Keratinocyte (primary cell): Measurements from ENCODE around the gene DPH5. TPM values are rescaled to one million over a fixed set of nuclear protein-coding genes. Genes with fewer than 3 reads are reported as not detected.

Experiments used
- DNase-seq: peaks from one replicate; pipeline ENCODE4 v3.0.0-alpha.2; 2011; ENCODE audit warnings: low read depth, missing footprints, low spot score
- FAIRE-seq: peaks from 2 replicates; lab custom pipeline; 2011; peaks lifted over from hg19 to GRCh38; lab: Jason Lieb, UNC
- H2AFZ ChIP-seq: 2 replicates; pipeline ENCODE4 v1.6.0; 2012; ENCODE audit warnings: low read length, control low read depth, inconsistent platforms; ENCODE audit not compliant: control insufficient read depth
- H3K27ac ChIP-seq: 2 replicates; pipeline ENCODE4 v1.5.1; 2011; ENCODE audit warnings: low read length; ENCODE audit not compliant: control insufficient read depth, insufficient read depth
- H3K27me3 ChIP-seq: 3 replicates; pipeline ENCODE4 v1.6.0; 2011; ENCODE audit warnings: low read length; ENCODE audit not compliant: control insufficient read depth, insufficient read depth; ENCODE audit errors: extremely low read depth
- H3K36me3 ChIP-seq, 2 experiments: 2 replicates in 1 of 2; 3 replicates in 1 of 2; pipeline ENCODE4 v1.5.1; 2011; ENCODE audit warnings: low read length in 2 of 2, mild to moderate bottlenecking in 1 of 2; ENCODE audit not compliant: control insufficient read depth in 2 of 2, insufficient read depth in 2 of 2; ENCODE audit errors: extremely low read depth in 1 of 2
- H3K4me1 ChIP-seq: 3 replicates; pipeline ENCODE4 v1.5.1; 2011; ENCODE audit warnings: low read length; ENCODE audit not compliant: control insufficient read depth, insufficient read depth; ENCODE audit errors: extremely low read depth
- H3K4me2 ChIP-seq: 3 replicates; pipeline ENCODE4 v1.6.0; 2011; ENCODE audit warnings: low read depth, low read length; ENCODE audit not compliant: control insufficient read depth, insufficient read depth; ENCODE audit errors: extremely low read depth
- H3K4me3 ChIP-seq, 3 experiments: fragments of 200-600 bp in 1 of 3; sonication (generic) in 1 of 3; 2 replicates in 2 of 3; 3 replicates in 1 of 3; pipeline ENCODE4 v1.5.1; 2011 to 2016; ENCODE audit warnings: low read length in 3 of 3, mild to moderate bottlenecking in 3 of 3, control low read depth in 2 of 3, inconsistent platforms in 1 of 3, low read depth in 1 of 3, mixed read lengths in 1 of 3, mixed run types in 1 of 3, moderate library complexity in 1 of 3; ENCODE audit not compliant: control insufficient read depth in 2 of 3, insufficient read depth in 2 of 3; ENCODE audit errors: extremely low read depth in 1 of 3
- H3K79me2 ChIP-seq: 2 replicates; pipeline ENCODE4 v1.6.0; 2012; ENCODE audit warnings: low read length; ENCODE audit not compliant: control insufficient read depth, insufficient read depth
- H3K9ac ChIP-seq: 3 replicates; pipeline ENCODE4 v1.6.0; 2011; ENCODE audit warnings: low read length; ENCODE audit not compliant: control insufficient read depth, insufficient read depth; ENCODE audit errors: extremely low read depth
- H3K9me1 ChIP-seq: 3 replicates; pipeline ENCODE4 v1.6.0; 2011; ENCODE audit warnings: low read length; ENCODE audit not compliant: control insufficient read depth, insufficient read depth; ENCODE audit errors: extremely low read depth
- H3K9me3 ChIP-seq: 2 replicates; pipeline ENCODE4 v1.5.1; 2012; ENCODE audit warnings: low read depth, low read length; ENCODE audit not compliant: control insufficient read depth
- H4K20me1 ChIP-seq: 3 replicates; pipeline ENCODE4 v1.6.0; 2011; ENCODE audit warnings: low read length; ENCODE audit not compliant: control insufficient read depth, insufficient read depth; ENCODE audit errors: extremely low read depth
- EZH2 ChIP-seq: IDR thresholded peaks from one replicate; pipeline ENCODE4 v1.6.1; 2012; ENCODE audit warnings: inconsistent platforms, mild to moderate bottlenecking, low read length, moderate library complexity
- dilution Hi-C: fragments of 300-500 bp; cut with MboI; formaldehyde crosslinking; loops from one replicate; pipeline ENCODE4 v1.7.0; 2020; ENCODE audit warnings: low sequenced_read_pairs; ENCODE audit not compliant: extremely low pct_ligation_motif_present
- polyA plus RNA-seq, 5 experiments: library from polyadenylated mRNA; depleted of rRNA in 3 of 5; stranded (reverse) in 3 of 5; stranded (forward) in 1 of 5; unstranded in 1 of 5; fragments of >200 nt; gene quantifications; 1 replicate in 1 of 5; 2 replicates in 3 of 5; 3 replicates in 1 of 5; pipeline versions ENCODE4 v1.2.1 to v1.2.3, GENCODE V29; 2011 to 2012; ENCODE audit warnings: missing spikeins in 2 of 5, low read depth in 1 of 5, low replicate concordance in 1 of 5
- TF ChIP-seq, protein P1 (sequence below), 3 experiments: IDR thresholded peaks in 1 of 3; conservative IDR thresholded peaks in 1 of 3; optimal IDR thresholded peaks in 1 of 3; 2 replicates in 2 of 3; 3 replicates in 1 of 3; pipeline versions ENCODE3 to v1.5.1; 2011; ENCODE audit warnings: low read length in 3 of 3, mild to moderate bottlenecking in 3 of 3, moderate library complexity in 2 of 3, control low read depth in 1 of 3, inconsistent platforms in 1 of 3; ENCODE audit not compliant: insufficient read depth in 2 of 3; ENCODE audit errors: extremely low read depth in 1 of 3

Gene DPH5
- polyA plus RNA-seq, 1 donor (not counting 4 experiments of a cell fraction or from before 2014, with no cell fraction given): 98.0 TPM

DNA sequence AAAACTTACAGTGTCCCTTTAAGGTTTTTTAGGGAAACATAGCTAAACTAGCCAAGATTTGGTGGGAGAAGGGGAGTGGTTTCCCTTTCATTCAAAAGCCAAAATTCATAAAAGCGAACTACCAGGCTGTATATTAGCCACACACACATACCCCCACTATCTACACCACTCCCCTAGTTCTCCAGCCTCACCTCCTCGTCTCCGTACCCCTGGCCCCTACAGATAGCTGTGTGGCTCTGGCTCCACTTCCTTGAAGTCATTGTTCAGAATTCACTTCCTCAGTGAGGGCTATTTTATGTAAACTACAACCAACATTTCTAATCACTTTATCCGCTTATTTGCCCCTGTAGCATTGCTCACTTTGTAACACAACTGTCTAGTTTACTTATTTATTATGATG is 5.3 kb upstream of the DPH5 start:
- Histone ChIP-seq H3K9ac (no peak overlapping the region), H3K4me2 (no peak overlapping the region), H3K4me1 (peaks cover 3% of the 10 kb centered on the region), H3K27ac (no peak overlapping the region), H3K27me3 (no peaks in the 10 kb centered on the region), H3K36me3 (no peaks in the 10 kb centered on the region), H2AFZ (no peak overlapping the region), H3K9me3 (no peaks in the 10 kb centered on the region), H3K9me1 (no peaks in the 10 kb centered on the region), H3K79me2 (peaks cover 49% of the 10 kb centered on the region), H4K20me1 (no peaks in the 10 kb centered on the region), H3K4me3 (no peak overlapping the region)
- DNase-seq: no peak
- FAIRE-seq: no peak
- TF ChIP-seq, protein P1, sequence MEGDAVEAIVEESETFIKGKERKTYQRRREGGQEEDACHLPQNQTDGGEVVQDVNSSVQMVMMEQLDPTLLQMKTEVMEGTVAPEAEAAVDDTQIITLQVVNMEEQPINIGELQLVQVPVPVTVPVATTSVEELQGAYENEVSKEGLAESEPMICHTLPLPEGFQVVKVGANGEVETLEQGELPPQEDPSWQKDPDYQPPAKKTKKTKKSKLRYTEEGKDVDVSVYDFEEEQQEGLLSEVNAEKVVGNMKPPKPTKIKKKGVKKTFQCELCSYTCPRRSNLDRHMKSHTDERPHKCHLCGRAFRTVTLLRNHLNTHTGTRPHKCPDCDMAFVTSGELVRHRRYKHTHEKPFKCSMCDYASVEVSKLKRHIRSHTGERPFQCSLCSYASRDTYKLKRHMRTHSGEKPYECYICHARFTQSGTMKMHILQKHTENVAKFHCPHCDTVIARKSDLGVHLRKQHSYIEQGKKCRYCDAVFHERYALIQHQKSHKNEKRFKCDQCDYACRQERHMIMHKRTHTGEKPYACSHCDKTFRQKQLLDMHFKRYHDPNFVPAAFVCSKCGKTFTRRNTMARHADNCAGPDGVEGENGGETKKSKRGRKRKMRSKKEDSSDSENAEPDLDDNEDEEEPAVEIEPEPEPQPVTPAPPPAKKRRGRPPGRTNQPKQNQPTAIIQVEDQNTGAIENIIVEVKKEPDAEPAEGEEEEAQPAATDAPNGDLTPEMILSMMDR (optimal IDR thresholded peaks at IDR 0.05 in 1 of 3, IDR thresholded peaks at IDR 0.05 in 1 of 3, conservative IDR thresholded peaks at IDR 0.05 in 1 of 3; ENCODE audit: extremely low read depth in 1 of 3, insufficient read depth in 2 of 3, low read length in 3 of 3): no peak
- no peak for TF ChIP-seq EZH2
- dilution Hi-C loops: no loop called here

DNA sequence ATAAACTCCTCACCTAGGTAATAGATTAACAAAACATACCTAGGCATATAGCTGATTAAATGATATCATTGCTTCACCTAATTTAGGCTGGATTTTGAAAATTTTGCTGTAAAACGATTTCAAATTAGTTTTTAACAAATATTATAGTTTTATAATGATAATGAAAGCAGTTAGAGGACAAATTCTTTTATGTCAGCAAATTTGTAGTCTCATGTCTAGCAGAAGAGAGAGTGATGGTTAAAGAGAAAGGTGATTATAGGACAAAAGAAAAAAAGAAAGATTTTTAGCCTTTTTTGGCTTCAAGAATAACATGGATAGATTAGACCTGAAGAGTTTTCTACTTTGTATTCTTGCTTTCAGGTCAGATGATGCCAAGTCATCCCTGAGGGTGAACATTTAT is 3.6 kb upstream of the DPH5 start:
- H3K79me2 ChIP-seq: peaks cover 56% of the 10 kb centered on the region
- no peak overlapping the region for H2AFZ ChIP-seq
- dilution Hi-C loops: no loop called here
- no peak for TF ChIP-seq EZH2
- TF ChIP-seq, protein P1 (optimal IDR thresholded peaks at IDR 0.05 in 1 of 3, IDR thresholded peaks at IDR 0.05 in 1 of 3, conservative IDR thresholded peaks at IDR 0.05 in 1 of 3; ENCODE audit: extremely low read depth in 1 of 3, insufficient read depth in 2 of 3, low read length in 3 of 3): no peak
- no peaks in the 10 kb centered on the region for H3K27me3 ChIP-seq
- no peaks in the 10 kb centered on the region for H4K20me1 ChIP-seq
- no peak overlapping the region for H3K9ac ChIP-seq
- no peaks in the 10 kb centered on the region for H3K36me3 ChIP-seq
- FAIRE-seq: no peak
- H3K4me1 ChIP-seq: peaks cover 12% of the 10 kb centered on the region
- no peak overlapping the region for H3K27ac ChIP-seq
- no peaks in the 10 kb centered on the region for H3K9me3 ChIP-seq
- no peak overlapping the region for H3K4me3 ChIP-seq
- DNase-seq: no peak
- H3K4me2 ChIP-seq: no peak overlapping the region
- H3K9me1 ChIP-seq: no peaks in the 10 kb centered on the region
